GM10266 (cell line): Measurements from ENCODE around the gene GSG1L2.

Source experiments
- DNase-seq: peaks from one replicate; pipeline ENCODE4 v3.0.0; 2012; ENCODE audit errors: extremely low spot score
- TF ChIP-seq, protein P1 (sequence below): IDR thresholded peaks from 2 replicates; pipeline ENCODE4 v1.5.1; 2012; ENCODE audit warnings: mild to moderate bottlenecking, low read depth; ENCODE audit not compliant: control insufficient read depth, insufficient read depth; ENCODE audit errors: missing control alignments

Gene GSG1L2

DNA sequence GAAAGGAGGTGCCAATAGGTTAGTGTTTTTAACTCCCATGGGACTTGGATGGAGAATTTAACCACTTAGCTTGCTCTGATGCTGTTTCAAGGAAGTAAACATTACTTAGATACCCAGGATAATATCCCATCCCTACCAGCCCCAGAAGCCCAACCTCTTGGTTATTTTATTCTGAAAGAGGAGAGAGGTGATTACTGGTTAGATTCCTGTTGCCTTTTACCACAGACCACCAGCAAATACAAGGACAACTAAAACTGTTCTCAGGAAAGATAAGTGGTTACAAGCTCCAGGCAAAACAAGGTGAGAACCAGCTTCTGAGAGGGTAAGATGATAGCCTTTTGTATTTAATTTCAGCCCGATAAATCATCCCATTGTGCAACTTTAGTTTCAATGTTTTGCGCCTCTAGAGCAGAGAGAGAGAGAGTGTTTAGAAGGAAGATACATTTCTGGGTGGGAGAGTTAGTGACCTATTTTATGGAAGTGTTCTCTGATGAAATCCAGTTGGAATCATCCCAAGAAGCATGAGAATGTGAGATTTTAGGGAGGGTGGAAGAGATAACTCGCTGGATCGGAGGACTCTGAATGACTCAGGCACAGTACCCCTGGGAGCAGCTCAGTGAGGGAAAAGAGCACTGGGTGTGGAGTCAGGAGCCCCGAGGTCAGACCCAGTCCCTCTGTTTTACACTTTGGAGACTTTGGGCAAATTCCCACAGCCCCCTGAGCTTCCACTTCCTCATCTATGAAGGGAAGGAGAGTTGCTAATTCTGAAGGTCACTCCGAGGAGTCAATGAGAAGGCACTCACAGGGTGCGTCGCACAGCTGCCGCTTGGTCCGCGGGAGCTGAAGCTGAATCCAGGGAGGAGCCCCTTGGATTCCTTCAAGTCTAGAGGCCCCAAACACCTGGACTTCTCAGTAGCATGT, 15.9 kb upstream of the GSG1L2 start:
- TF ChIP-seq, protein P1, sequence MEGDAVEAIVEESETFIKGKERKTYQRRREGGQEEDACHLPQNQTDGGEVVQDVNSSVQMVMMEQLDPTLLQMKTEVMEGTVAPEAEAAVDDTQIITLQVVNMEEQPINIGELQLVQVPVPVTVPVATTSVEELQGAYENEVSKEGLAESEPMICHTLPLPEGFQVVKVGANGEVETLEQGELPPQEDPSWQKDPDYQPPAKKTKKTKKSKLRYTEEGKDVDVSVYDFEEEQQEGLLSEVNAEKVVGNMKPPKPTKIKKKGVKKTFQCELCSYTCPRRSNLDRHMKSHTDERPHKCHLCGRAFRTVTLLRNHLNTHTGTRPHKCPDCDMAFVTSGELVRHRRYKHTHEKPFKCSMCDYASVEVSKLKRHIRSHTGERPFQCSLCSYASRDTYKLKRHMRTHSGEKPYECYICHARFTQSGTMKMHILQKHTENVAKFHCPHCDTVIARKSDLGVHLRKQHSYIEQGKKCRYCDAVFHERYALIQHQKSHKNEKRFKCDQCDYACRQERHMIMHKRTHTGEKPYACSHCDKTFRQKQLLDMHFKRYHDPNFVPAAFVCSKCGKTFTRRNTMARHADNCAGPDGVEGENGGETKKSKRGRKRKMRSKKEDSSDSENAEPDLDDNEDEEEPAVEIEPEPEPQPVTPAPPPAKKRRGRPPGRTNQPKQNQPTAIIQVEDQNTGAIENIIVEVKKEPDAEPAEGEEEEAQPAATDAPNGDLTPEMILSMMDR: no peak
- DNase-seq: no peak

DNA sequence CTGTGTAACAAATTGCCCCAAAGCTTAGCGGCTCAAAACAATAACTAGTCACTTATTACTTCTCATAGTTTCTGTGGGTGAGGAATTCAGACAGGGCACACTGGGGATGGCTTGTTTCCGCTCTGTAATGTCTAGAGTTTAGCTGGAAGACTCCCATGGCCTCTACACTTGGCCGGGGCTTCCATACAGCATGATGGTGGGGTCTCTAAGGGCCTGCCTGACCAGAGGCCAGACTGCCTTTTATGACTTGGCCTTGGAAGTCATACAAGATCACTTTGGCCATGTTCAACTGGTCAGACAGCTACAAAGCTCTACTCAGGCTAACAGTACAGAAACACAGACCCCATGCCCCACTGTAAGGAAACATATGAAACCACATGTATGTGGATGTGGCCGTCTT, 12.0 kb upstream of the GSG1L2 start:
- TF ChIP-seq, protein P1: no peak
- DNase-seq: no peak

DNA sequence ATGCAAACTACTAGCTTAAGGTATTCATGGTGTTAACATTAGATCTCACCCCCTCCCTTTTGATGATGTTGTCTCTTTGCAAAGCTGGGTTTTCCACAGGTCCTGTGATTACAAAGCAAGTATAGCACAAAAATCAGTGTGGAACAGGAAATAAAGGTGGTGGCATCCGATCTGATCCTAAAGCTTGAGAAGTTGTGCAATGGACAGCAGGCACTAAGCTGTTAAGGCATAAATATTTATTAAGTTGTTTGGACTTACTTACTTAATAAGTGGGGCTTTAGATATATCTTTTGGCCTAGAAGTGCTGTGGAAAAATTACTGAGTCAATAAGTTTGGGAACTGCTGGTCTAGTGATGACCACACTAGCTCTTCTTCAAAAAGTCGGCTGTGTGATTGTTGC, 8.8 kb upstream of the GSG1L2 start:
- no peak for DNase-seq
- TF ChIP-seq, protein P1: no peak

DNA sequence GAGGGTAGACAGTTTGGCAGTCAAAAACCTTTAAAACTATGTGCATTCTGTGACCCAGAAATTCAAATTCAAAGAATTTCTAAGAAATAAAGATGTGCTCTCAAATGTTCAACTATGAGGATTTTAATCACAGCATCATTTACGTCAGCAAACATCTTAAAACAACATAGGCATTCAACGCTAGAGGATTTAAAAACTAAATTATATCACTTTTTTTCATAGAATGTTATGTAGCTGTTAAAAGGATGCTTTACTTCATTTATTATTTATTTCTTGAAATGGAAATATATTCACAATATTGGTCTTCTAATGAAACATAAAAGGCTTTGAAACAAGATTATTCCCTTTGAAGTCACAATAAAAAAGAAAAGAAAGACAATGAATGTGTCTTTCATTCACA, 7.5 kb upstream of the GSG1L2 start:
- TF ChIP-seq, protein P1: no peak
- DNase-seq: no peak

DNA sequence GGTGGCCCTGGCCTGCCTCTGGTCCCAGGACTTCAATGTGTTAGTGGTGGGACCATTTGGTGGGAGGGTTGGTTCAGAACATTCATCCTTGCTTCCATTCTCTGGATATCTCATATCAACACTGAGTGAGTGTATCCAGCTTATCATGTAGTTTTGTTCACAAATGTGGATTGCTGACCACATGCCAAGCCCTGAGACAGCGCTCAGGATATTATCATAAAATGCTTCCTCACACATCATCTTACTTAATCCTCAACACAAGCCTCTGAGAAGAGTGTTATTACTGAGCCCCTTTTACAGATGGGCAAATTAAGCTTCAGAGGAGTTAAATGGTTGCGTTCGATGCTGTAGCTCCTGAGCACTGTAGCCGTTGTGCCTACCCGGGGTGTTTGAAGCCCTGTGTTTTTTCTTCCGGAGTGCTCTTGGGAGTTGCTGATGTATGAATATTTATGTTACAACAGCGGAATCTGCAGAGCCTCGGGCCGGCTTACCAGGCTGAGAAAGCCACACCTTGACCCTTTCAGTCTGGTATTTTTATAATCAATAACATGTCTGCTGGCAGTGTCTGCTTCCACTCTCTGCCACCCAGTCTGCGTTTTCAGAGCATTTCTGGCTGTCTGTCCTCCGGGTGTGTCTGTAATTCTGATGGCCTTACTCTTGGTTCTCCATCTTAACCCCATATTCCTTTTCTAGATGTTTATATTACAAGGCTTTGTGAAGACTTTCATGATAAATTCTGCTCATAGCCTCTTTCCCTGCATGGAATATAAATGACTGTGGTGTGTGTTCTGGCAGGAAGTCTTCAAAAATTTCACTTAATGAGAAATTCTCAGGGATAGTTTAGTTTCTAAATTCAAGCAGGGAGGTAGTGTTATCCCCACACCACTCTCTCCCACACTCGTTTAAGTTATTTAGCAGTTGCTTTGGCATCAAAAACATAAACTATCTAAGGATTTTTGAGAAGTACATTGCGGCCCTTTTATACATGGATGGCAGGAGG, 6.7 kb upstream of the GSG1L2 start:
- no peak for DNase-seq
- TF ChIP-seq, protein P1: no peak

DNA sequence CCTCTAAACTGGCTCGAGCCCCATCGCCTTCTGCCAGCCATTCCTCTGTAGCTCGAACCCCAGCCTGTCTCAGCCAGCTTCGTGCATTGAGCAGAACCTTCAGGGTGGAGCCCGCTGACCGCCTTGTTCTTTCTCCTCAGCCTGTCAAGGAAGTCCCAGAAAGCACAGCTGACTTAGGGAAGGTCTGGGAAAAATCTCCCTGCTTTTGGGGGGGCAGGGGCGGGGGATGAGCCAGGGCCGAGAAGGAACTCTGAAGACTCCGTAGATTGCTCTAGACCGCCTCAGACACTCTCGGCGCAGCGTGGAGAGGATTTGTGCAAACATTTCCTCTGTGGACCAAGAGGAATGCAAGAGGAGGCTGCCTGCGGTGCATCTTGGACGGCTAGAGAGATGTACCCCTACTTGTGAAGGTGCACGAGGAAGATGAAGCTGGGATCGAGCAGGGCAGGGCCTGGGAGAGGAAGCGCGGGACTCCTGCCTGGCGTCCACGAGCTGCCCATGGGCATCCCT, 3.8 kb upstream of the GSG1L2 start, which contains the start of gene GLP2R:
GLP2R (plus strand) TSS at position 284 of the 510 bp plus-strand sequence; CDS start at position 424, 140 bp downstream.
- TF ChIP-seq, protein P1: no peak
- no peak for DNase-seq
